Hematopoietic multipotent progenitor cell treated with erythropoietin and hydrocortisone succinate and interleukin-3 and kit ligand, for 8 days (in vitro differentiated cells): Measurements from ENCODE around the gene NDUFAF8.

Source experiments
- DNase-seq: peaks from one replicate; pipeline ENCODE4 v3.0.0-alpha.2; 2015

Gene NDUFAF8

GRCh38 chr17:81241203-81241602 is 2.1 kb downstream of the NDUFAF8 start:
- DNase-seq, result no peak

- peak; percentile 62 for DNase-seq
These were observed 2.7 kb downstream of the NDUFAF8 start for GRCh38 chr17:81241648-81242420.

GRCh38 chr17:81242421-81243332 is 3.6 kb downstream of the NDUFAF8 start:
- no peak for DNase-seq

- DNase-seq, result no peak
These were observed 4.2 kb downstream of the NDUFAF8 start for GRCh38 chr17:81243333-81243664.

- no peak for DNase-seq
These were observed 5.4 kb downstream of the NDUFAF8 start for GRCh38 chr17:81244358-81245023.

- no peak for DNase-seq
These were observed 6.0 kb downstream of the NDUFAF8 start for GRCh38 chr17:81245024-81245664.

- DNase-seq, result no peak
These were observed 6.7 kb downstream of the NDUFAF8 start for GRCh38 chr17:81245665-81246342.

- no peak for DNase-seq
These were observed 7.2 kb downstream of the NDUFAF8 start for GRCh38 chr17:81246343-81246670.

- DNase-seq, result no peak
These were observed 7.7 kb downstream of the NDUFAF8 start for GRCh38 chr17:81246679-81247338.

- no peak for DNase-seq
These were observed 8.3 kb downstream of the NDUFAF8 start for GRCh38 chr17:81247339-81247990.

- no peak for DNase-seq
These were observed 9.5 kb downstream of the NDUFAF8 start for GRCh38 chr17:81248649-81249048.

- no peak for DNase-seq
These were observed 10.3 kb downstream of the NDUFAF8 start for GRCh38 chr17:81249223-81250040.

GRCh38 chr17:81250286-81251093 is 11.4 kb downstream of the NDUFAF8 start:
- DNase-seq, result no peak

- DNase-seq, result no peak
These were observed 12.1 kb downstream of the NDUFAF8 start for GRCh38 chr17:81251094-81251708.

- no peak for DNase-seq
These were observed 12.7 kb downstream of the NDUFAF8 start for GRCh38 chr17:81251709-81252301.

GRCh38 chr17:81252326-81252986 is 13.3 kb downstream of the NDUFAF8 start:
- DNase-seq, result no peak

GRCh38 chr17:81252987-81253329 is 13.8 kb downstream of the NDUFAF8 start:
- no peak for DNase-seq
